ENCODE measurements around the gene FOXQ1. TPM values are rescaled to one million over a fixed set of nuclear protein-coding genes. Genes with fewer than 3 reads are reported as not detected.

Gene FOXQ1
- total RNA-seq, 1 experiment from 2014 or later: 55.8 TPM

- H3K9me2 ChIP-seq (ENCODE audit: insufficient read depth): no peaks in the 10 kb centered on the region
- POLR2A ChIA-PET (ENCODE audit: unreplicated experiment): interaction anchor here (0.8 kb wide), 1 partner anchor 22 kb away, joined by 3 read pairs; the partner anchor contains the start of gene FOXQ1
- H3K79me2 ChIP-seq (ENCODE audit: low read depth): no peaks in the 10 kb centered on the region
- TF ChIP-seq EZH2 (IDR thresholded peaks at IDR 0.05; ENCODE audit: low read depth) (no peak), CTCF (conservative IDR thresholded peaks at IDR 0.05) (no peak)
- peaks cover 34% of the 10 kb centered on the region for H3K4me1 ChIP-seq (replicated peaks; ENCODE audit: insufficient read depth)
- no peaks in the 10 kb centered on the region for H3K27me3 ChIP-seq (ENCODE audit: insufficient read depth, low read depth)
- H3K4me2 ChIP-seq: no peak overlapping the region
- CTCF ChIA-PET: no interaction called here
- no peak overlapping the region for H2AFZ ChIP-seq
- DNase-seq: no peak
- no peaks in the 10 kb centered on the region for H4K20me1 ChIP-seq (ENCODE audit: insufficient read depth)
- H3F3A ChIP-seq (ENCODE audit: insufficient read depth, low read depth): peaks cover 27% of the 10 kb centered on the region
- H3K27ac ChIP-seq: no peak overlapping the region
- intact Hi-C loops (cut with micrococcal nuclease; ENCODE audit: unreplicated experiment): no loop called here
- H3K4me3 ChIP-seq: no peak overlapping the region
- no TSS peak for BruUV-seq (replicated peaks)
- no peaks in the 10 kb centered on the region for H3K36me3 ChIP-seq (ENCODE audit: low read depth)
- no peaks in the 10 kb centered on the region for H3K9me3 ChIP-seq (ENCODE audit: insufficient read depth, low read depth)
Observed at GRCh38 chr6:1290086-1290485, 21.8 kb upstream of the FOXQ1 start.

GRCh38 chr6:1290805-1291204, 21.1 kb upstream of the FOXQ1 start:
- Histone ChIP-seq H3K4me2 (no peak overlapping the region), H3K4me1 (replicated peaks; ENCODE audit: insufficient read depth) (peaks cover 26% of the 10 kb centered on the region), H3K9me3 (ENCODE audit: insufficient read depth, low read depth) (no peaks in the 10 kb centered on the region), H3F3A (ENCODE audit: insufficient read depth, low read depth) (peaks cover 21% of the 10 kb centered on the region), H3K27ac (no peak overlapping the region), H2AFZ (no peak overlapping the region), H3K4me3 (no peak overlapping the region), H4K20me1 (ENCODE audit: insufficient read depth) (no peaks in the 10 kb centered on the region), H3K27me3 (ENCODE audit: insufficient read depth, low read depth) (no peaks in the 10 kb centered on the region), H3K9me2 (ENCODE audit: insufficient read depth) (no peaks in the 10 kb centered on the region), H3K36me3 (ENCODE audit: low read depth) (no peaks in the 10 kb centered on the region), H3K79me2 (ENCODE audit: low read depth) (no peaks in the 10 kb centered on the region)
- no peak for DNase-seq
- TF ChIP-seq EZH2 (IDR thresholded peaks at IDR 0.05; ENCODE audit: low read depth) (no peak), CTCF (conservative IDR thresholded peaks at IDR 0.05) (no peak)
- no TSS peak for BruUV-seq (replicated peaks)
- POLR2A ChIA-PET (ENCODE audit: unreplicated experiment): interaction anchor here (0.6 to 0.8 kb wide), 3 partner anchors 21 to 271 kb away, joined by 3 to 4 read pairs (median 3); partner anchors contain the start of gene FOXQ1
- CTCF ChIA-PET: no interaction called here
- intact Hi-C loops (cut with micrococcal nuclease; ENCODE audit: unreplicated experiment): no loop called here

- H3K36me3 ChIP-seq (ENCODE audit: low read depth): no peaks in the 10 kb centered on the region
- H3K79me2 ChIP-seq (ENCODE audit: low read depth): no peaks in the 10 kb centered on the region
- H4K20me1 ChIP-seq (ENCODE audit: insufficient read depth): no peaks in the 10 kb centered on the region
- ChIA-PET POLR2A (ENCODE audit: unreplicated experiment) (interaction anchor here (0.6 kb wide), 2 partner anchors 65 to 271 kb away, joined by 3 to 4 read pairs; no protein-coding TSS in a partner anchor), CTCF (no interaction called here)
- H3K27ac ChIP-seq: no peak overlapping the region
- H3K4me1 ChIP-seq (replicated peaks; ENCODE audit: insufficient read depth): peaks cover 23% of the 10 kb centered on the region
- H3K27me3 ChIP-seq (ENCODE audit: insufficient read depth, low read depth): no peaks in the 10 kb centered on the region
- no peaks in the 10 kb centered on the region for H3K9me3 ChIP-seq (ENCODE audit: insufficient read depth, low read depth)
- peaks cover 16% of the 10 kb centered on the region for H3F3A ChIP-seq (ENCODE audit: insufficient read depth, low read depth)
- intact Hi-C loops (cut with micrococcal nuclease; ENCODE audit: unreplicated experiment): no loop called here
- H3K4me2 ChIP-seq: no peak overlapping the region
- no peak overlapping the region for H2AFZ ChIP-seq
- no peak for DNase-seq
- no peak overlapping the region for H3K4me3 ChIP-seq
- BruUV-seq (replicated peaks): no TSS peak
- no peak for TF ChIP-seq EZH2 (IDR thresholded peaks at IDR 0.05; ENCODE audit: low read depth)
- TF ChIP-seq CTCF (conservative IDR thresholded peaks at IDR 0.05): no peak
- H3K9me2 ChIP-seq (ENCODE audit: insufficient read depth): no peaks in the 10 kb centered on the region
Observed at GRCh38 chr6:1291381-1291780, 20.5 kb upstream of the FOXQ1 start.

Measured in PC-9 (cell line).